Hematopoietic multipotent progenitor cell treated with erythropoietin and hydrocortisone succinate and interleukin-3 and kit ligand, for 15 days (in vitro differentiated cells): Measurements from ENCODE around the gene NMUR1.
"Not testable (repeated sequence)": the region's sequence is repeated elsewhere in the genome, so short reads cannot be mapped to it uniquely, and the experiment has no call there.

Experiments
- DNase-seq: peaks from one replicate; pipeline ENCODE4 v3.0.0-alpha.2; 2015; ENCODE audit warnings: low spot score

Gene NMUR1, protein sequence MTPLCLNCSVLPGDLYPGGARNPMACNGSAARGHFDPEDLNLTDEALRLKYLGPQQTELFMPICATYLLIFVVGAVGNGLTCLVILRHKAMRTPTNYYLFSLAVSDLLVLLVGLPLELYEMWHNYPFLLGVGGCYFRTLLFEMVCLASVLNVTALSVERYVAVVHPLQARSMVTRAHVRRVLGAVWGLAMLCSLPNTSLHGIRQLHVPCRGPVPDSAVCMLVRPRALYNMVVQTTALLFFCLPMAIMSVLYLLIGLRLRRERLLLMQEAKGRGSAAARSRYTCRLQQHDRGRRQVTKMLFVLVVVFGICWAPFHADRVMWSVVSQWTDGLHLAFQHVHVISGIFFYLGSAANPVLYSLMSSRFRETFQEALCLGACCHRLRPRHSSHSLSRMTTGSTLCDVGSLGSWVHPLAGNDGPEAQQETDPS

GRCh38 chr2:231530099-231531011 lies at the start of gene NMUR1:
TSS of gene NMUR1 (minus strand) at chr2:231530445. CDS start at chr2:231530361, 84 bp downstream.
- DNase-seq = peak; percentile 57

DNA sequence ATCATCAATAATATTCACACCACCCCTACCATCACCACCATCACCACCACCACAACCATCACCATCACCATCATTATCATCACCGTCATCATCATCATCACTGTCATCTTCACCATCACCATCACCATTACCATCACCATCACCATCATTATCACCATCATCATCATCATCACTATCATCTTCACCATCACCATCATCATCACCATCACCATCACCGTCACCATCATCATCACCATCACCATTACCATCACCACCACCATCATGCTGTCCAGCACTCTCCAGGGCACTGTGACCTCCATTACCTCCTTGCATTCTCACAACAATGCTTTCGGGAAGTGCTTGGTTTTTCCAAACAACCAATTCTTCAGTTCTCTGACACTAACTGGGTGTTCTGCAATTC lies 49.3 kb upstream of the NMUR1 start:
- DNase-seq = no peak

GRCh38 chr2:231578655-231579054 lies 48.4 kb upstream of the NMUR1 start:
- not testable (repeated sequence) for DNase-seq

GRCh38 chr2:231576465-231576864 lies 46.2 kb upstream of the NMUR1 start:
- DNase-seq = no peak

- no peak for DNase-seq
Observed at GRCh38 chr2:231575612-231576256, 45.5 kb upstream of the NMUR1 start.

DNA sequence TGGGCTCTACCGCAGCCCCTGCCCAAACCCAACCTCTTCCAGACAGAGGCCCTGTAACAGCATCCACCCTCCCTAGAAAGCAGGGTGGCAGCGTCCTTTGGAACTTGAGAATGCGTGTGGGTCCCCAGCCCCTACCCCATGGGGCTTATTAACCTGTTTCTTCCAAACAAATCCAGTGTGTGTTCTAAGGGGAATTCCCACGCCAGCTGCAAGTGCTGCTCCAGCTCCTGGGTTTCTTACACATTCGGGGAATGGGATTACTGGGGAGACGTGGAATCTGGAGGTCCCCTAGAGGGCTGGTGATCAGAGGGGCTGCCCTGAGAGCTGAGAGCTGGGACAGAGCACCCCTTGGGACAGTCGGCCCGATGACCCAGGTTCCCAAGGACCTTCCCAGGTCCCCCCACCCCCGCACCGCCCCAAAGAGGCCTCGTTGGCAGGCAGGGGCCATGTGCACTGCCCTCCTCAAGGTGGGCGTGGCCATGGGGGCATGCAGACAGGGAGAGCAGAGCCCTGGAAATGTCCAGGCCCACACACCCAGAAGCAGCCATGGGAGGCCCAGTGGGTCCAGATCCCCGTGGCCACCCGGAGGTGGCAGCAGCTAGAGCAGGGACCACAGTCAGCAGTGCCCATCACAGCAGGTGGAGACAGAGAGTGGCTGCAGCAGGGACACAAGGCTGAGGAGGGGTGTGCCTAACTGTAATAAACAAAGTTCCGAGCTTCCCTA lies 43.6 kb upstream of the NMUR1 start:
- no peak for DNase-seq

- no peak for DNase-seq
Observed at GRCh38 chr2:231573096-231573495, 42.9 kb upstream of the NMUR1 start.

DNA sequence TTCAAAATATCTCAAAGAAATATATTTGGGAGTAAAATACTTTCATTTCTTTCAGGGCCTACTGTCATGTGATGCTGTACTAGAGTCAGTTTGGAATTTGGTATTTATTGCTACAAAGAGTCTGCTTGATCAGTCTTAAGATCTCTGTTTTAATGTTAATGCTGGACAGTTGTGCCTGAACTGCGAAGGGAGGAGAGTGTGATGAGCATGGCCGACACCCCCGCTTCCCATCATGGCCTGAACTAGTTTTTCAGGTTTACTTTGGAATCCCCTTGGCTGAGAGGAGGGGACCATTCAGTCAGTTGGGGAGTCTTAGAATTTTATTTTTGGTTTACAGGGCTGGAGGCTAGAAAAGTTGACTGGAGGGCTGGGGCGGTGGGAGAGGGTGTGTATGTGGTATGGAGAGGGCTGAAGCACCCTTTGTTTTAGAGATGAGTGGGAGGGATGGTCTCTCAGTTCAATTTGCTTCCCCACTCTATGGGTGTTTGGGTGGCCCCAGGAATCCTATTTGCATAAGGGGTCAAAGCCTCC lies 41.5 kb upstream of the NMUR1 start:
- no peak for DNase-seq

DNA sequence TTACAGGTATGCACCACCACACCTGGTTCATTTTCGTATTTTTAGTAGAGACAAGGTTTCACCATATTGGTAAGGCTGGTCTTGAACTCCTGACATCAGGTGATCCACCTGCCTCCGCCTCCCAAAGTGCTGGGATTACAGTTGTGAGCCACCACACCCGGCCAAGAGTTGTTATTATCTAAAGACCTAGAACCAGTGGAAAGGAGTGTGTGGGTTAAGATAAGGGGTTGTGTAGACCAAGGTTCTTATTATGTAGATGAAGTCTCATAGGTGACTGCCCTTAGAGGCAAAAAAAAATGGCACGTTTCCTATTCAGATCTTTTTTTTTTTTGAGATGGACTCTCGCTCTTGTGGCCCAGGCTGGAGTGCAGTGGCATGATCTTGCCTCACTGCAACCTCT lies 40.7 kb upstream of the NMUR1 start:
- DNase-seq = not testable (repeated sequence)

DNA sequence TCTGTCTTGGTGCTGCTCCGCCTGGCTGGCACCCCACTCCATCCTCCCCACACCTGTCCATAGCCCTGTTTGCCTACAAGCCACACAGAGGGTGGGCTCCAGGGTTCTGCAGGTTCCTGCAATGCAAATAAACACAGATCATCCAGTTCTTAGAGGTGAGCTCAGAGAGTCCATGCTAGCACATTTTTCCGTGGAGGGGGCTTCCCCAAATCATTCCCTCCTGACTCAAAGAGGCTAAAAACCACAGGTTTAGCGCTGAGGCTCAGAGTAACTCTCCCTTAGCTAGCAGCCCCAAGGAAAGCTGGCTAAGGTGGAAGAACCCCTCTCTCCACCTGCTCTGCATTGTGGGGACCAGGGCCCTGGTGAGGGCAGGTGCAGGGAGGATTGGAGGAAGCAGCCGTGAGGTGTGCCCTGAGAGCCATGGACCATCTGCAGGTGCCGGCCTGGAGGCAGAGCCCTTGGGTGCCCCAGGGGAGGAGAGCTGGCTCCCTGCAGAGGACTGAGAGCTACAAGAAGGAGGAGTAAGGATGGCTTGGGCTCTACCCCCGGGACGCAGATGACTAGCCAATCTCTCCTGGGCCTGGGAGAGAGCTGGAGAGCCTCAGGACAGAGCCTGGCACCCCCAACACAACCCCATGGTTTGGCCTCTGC lies 38.7 kb upstream of the NMUR1 start:
- DNase-seq = no peak

- no peak for DNase-seq
Observed at GRCh38 chr2:231568098-231568784, 38.0 kb upstream of the NMUR1 start.

DNA sequence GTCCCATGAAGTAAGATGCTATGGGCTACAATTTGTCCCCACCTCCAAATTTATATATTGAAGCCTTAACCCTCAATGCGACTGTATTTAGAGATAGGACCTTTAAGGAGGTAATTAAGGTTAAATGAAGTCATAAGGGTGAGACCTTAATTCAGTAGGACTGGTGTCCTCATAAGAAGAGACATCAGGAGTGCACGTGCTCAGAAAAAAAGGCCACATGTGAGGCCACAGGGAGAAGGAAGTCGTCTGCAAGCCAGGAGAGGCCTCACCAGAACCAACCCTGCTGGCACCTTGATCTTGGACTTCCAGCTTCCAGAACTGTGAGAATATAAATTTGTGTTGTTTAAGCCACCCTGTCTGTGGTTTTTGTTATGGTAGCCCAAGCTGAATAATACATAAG lies 36.9 kb upstream of the NMUR1 start:
- no peak for DNase-seq

DNA sequence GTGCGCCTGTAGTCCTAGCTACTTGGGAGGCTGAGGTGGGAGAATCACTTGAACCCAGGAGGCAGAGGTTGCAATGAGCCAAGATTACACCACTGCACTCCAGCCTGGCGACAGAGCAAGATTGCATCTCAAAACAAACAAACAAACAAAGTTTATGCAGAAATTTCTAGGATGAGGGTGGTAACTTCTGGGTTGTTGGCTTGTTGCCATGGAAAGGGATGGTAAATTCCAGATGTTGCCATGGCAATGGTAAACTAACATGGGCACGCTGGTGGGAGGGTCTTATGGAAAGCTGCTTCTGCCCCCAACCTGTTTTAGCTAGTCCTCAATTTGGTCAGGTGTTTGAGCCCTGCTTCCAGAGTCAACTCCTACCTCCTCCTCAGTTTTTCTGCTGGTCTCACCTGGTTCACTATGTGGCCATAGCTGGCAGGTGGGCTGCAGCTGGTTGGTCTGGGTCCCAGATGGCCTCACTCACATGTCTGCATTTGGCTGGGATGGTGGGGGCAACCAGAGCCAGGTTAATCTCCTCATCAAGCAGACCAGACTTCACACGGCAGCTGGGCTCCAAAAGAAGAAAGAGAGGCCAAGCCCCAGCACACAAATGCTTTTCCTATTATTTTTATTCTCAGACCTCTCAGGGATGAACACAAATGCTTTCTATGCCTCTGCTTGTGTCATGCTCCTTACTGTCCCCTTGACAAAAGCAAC lies 35.8 kb upstream of the NMUR1 start:
- no peak for DNase-seq

- peak; percentile 12 for DNase-seq
Observed at GRCh38 chr2:231563378-231563961, 33.2 kb upstream of the NMUR1 start.

- DNase-seq = peak; percentile 64
Observed at GRCh38 chr2:231557571-231558217, 27.4 kb upstream of the NMUR1 start.

DNA sequence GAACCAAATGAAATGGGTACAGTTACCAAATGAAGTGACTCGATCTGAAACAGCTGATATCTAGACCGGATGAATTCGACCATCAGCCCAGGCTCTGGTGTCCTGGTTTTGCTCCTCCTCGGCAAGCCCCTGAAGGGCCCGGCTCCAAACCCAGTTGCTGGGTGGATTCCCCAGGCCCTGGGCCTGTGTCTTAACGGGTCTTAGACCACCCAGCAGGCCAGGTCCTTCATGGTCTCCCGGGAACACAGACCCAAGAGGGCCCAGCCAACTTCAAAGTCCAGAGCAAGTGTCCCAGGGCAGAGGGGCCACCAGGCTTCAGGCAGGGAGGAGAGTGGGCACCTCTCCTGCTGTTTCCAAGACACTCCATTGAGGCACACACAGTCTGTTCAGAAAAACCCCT lies 26.7 kb upstream of the NMUR1 start:
- no peak for DNase-seq

DNA sequence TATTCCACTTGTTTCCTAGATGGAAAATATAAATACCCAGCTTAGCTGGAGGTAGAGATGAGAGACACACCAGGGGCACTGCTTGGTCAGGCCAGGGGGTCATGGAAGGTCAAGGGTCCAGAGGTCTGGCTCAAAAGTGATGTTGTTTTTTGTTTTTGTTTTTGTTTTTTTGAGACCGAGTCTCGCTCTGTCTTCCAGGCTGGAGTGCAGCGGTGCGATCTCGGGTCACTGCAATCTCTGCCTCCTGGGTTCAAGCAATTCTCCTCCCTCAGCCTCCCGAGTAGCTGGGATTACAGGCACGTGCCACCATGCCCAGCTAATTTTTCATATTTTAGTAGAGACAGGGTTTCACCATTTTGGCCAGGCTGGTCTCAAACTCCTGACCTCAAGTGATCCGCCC lies 26.3 kb upstream of the NMUR1 start:
- not testable (repeated sequence) for DNase-seq

GRCh38 chr2:231554748-231555545 lies 24.7 kb upstream of the NMUR1 start:
- DNase-seq = no peak
